Stromal cell of bone marrow (primary cell): ENCODE results near the gene GPR37L1.
A peak's percentile ranks its signal among the peaks of the same experiment; 100 is the strongest.
"Not testable (repeated sequence)": the region's sequence is repeated elsewhere in the genome, so short reads cannot be mapped to it uniquely, and the experiment has no call there.

Experiments used
- DNase-seq: peaks from one replicate; pipeline ENCODE4 v3.0.0-alpha.2; 2012; ENCODE audit warnings: low read depth

The GPR37L1 gene

GRCh38 chr1:202154766-202155477, 32.2 kb downstream of the GPR37L1 start:
- peak; percentile 51 for DNase-seq

GRCh38 chr1:202155478-202156021, 32.8 kb downstream of the GPR37L1 start:
- DNase-seq, result no peak

DNA sequence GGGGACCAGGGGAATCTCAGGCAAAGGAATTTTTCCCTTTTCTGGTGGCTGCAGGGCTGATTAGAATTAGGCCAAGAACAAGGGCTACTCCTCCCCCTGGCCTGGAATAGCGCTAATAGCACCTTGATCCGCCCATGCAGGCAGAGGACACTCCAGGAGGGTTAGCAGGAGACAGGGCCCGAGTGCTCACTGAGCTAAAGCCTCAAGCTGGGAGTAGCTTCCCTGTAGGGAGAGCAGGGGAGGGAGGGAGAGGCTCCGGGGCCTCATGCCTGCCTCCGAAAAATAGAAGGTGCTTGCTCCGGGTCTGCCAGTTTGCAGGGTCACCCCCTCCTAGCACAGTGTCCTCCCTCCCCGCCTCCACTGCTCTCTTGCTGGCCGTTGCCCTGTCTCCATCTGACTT, 33.9 kb downstream of the GPR37L1 start:
- no peak for DNase-seq

GRCh38 chr1:202157945-202158344, 35.2 kb downstream of the GPR37L1 start:
- DNase-seq, result no peak

DNA sequence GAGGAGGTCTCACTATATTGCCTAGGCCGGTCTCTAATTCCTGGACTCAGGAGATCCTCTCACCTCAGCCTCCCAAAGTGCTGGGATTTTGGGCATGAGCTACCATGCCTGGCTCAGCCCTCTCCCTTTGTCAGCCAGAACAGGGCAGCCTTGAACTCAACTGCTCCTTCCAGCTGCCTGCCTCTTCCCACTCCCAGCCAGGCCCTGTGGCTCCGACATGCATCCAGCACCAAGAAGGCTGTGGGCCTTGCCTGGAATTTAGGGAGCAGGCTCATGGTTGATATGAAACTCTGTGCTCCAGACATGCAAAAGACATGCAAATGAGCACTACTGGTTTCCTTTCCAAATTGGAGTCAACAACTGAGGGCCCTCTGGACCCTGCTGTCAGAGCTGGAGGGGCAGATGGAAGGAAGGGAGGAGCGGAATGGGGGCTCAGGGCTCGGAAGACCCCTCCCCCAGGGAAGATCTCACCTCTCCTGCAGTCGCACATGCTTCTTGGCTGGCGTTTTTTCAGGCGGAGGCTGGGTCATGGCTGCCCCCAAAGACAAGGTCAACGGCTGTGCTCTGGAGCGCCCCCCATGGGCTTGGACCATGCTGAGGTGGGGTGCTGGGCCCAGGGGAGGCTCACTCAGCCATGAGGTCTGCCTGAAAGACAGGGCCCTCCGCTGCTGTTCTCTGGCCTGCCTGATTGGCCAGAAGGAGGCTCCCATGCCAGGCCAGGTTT, 36.3 kb downstream of the GPR37L1 start:
- DNase-seq, result no peak

- no peak for DNase-seq
Observed at GRCh38 chr1:202159534-202160371, 37.0 kb downstream of the GPR37L1 start.

DNA sequence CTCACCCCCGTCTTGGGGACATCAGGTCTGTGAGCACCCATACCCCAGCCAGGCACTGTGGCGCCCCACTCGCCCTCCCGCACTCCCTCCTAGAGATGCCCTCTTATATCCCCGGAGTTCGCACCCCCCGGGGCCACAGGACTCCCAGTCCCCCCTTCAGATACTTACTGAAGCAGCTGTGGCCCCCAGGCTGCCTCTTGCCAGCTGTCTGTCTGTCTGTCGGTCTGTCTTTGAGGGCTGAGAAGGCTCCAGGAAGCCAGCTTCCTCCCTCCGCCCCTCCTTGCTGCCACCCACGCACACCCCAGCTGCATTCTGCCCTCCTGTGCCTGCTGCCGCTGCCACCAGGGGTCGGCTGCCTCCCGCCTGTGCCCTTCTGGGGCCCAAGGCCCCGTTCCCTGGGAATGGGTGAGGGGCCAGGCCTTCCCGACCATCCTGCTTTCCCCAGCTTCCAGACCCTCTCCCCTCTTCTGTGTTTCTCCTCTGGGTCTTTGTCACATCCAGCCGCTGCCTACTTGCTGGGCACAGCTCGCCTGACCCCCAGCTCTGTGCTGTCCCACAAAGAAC, 37.7 kb downstream of the GPR37L1 start, which contains the start of gene PTPN7:
TSS of gene PTPN7 (minus strand) at position 226 of the 564 bp plus-strand sequence. CDS start 1,200 bp downstream, outside the sequence.
- DNase-seq, result no peak

DNA sequence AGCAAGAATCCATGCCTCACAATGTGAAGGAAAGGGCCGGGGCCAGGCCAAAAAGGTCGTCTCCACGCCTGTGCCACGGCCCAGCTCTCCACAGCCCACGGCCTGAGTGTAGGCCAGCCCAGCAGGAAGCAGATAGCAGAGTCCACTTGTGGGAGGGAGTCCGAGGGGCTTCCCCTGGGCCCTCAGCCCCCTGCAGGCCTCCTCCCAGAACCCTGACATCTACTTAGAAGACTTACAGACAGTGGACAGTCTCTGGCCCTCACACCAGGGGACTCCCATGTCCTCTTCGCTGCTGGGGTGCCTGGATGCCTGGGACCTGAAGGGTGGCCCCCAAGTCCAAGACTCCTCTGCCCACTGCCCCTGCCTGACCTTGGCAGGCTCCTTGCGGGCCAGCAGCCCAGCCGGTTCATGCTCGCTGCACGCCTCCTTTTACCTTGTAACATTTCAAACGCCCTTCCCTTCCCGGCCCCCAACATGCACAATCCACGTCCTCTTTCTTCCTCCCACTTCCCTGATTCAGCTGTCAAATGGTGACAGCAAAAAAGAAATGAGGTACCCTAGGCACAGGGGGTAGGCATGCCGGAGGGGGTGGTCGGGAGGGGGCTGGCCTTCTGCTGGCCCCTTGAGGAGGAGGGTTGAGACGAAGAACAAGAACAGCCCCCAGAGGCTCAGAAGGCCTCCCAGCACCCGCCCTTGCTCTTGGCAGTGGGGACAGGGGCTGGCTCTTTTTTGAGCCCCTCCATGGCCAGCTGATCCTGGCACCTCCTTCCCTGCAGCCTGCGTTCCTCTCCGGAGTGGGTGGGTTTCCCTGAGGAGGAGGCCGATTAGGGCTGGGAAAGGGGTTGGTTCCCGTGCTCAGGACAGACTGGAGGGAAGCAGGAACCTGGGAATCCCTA, 38.7 kb downstream of the GPR37L1 start:
- DNase-seq, result no peak

DNA sequence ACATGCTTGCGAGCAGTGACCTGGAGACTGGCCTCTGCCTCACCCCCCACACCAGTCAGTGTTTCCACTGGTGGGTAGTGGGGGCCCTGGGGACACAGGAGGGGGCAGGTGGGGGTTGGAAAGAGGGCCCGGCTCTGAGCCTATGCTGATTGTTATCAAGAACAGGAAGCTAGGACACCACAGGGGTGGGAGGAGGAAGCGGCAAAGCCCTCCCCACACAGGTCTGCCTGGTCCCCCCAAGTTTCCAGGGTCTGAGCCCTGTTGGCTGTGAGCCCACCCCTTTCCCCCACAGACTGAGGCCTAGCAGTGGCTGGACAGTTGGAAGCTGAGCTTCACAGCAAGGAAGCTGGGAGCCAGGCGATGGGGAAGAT, 39.3 kb downstream of the GPR37L1 start:
- no peak for DNase-seq

DNA sequence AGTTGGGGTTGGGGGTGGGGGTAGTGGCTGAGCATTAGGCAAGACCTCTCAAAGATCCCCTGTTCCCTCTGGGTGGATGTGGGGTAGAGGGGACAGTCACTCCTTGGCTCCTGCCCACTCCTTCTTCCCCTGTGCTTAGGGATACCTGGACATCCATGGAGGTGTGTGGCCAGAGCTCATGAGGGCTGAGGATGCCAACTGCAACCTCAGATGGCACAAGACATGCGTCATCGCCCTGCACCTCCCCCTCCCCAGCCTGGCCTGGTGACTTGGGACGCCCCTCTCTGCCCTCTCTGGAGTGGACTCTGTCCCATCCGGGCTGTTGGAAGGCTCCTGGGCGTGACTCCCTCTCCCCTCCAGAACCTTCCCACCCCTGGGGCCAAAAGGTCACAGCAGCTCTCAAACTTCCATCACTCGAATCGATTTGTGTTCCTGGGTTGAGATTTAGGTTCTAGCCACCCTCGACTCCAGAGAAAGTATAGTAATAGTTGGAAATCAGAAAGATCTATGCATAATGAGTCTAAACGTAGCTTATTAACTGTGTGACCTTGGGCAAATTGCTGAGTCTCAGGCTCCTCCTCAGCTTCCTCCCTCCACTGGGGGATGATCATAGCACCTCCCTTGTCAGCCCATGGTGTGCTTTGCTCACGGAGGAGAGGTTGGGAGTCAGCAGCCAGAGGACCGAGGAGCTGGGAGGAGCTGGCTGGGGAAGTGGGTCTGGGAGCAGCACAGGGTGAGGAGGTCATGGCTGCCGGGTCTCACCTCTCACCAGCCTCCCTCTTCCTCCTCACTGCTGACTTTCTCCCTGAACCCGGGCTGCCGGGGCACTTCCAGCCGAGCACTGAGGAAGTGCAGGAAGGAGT, 39.9 kb downstream of the GPR37L1 start:
- no peak for DNase-seq

DNA sequence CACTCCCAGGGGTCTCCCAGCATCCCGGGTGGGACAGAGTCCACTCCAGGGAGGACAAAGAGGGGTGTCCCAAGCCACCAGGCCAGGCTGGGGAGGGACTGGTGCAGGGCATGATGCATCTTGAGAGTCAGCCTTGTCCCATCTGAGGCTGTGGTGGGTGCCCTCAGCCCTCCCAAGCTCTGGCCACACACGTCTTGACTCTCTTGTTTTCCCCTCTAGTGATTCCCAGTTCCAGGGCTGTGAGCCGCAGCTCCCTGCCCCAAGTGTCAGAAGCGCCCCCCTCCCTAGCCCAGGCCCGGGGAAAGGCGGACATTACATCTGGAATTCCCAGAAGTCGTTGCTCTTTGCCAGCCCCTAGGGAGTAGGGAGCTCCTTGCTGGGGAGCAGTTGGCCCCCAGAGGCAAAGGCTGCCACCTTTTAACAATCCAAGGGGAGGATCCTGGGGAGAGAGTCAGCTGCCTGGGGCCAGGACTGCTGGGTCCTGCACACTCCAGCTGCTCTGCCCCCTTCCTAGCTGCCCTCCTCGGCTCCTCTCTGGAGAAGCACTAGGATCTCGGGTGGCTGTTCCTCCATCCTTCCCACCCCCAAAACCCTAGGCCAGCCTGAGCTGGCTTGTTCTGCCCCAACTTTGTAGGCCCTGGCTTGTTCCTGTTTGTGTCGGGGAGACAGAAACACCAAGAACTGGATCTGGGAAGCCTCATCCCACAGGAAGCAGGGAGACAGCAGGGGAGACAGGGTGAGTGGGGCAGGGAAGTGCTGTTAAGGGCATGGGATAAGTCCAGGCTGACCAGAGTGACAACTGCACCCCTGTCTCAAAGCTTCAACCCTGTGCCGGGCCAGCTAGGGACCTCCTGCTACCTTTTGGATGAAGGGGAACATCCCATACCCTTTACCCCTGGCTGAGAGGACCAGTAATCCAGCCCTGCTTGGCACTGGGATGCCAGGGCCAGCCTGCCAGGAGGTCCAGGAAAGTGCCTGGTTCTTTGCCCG, 40.9 kb downstream of the GPR37L1 start:
- DNase-seq, result no peak

DNA sequence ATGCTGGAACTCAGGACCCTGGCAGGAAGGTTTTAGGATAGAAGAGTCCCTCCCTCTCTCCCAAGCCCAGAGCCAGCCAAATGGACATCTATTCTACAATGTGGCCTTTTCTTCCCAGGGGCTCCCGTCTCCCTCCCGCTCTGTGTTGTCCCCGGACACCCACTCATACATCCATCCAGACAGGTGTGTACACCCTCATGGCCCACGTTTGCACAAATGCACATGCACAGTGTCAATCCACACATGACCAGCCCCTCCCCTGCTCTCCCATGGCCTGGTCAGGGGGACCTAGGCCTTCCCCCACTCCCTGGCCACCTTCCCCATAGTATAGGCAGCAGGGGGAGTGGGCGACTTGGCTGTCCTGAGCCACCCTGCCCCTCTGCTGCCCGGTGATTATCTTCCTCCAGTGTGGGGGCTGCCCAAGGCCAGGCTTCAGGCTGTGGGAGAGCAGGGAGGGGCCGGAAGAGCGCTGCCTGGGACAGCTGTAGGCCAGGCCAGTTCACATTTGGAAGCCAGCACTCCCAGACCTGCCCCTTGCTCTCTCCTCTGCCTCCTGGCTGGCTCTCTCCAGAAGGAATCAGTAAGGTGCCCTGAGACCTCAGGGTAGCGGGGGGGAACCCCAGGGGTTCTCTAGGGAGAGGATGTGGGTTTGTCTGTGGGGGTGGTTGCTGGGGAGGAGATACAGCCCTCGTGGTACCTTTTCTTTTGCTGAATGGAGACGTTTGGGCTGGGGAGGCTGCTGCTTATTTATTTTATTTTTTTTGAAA, 41.7 kb downstream of the GPR37L1 start:
- DNase-seq, result no peak

- DNase-seq, result no peak
Observed at GRCh38 chr1:202165267-202165941, 42.7 kb downstream of the GPR37L1 start.

DNA sequence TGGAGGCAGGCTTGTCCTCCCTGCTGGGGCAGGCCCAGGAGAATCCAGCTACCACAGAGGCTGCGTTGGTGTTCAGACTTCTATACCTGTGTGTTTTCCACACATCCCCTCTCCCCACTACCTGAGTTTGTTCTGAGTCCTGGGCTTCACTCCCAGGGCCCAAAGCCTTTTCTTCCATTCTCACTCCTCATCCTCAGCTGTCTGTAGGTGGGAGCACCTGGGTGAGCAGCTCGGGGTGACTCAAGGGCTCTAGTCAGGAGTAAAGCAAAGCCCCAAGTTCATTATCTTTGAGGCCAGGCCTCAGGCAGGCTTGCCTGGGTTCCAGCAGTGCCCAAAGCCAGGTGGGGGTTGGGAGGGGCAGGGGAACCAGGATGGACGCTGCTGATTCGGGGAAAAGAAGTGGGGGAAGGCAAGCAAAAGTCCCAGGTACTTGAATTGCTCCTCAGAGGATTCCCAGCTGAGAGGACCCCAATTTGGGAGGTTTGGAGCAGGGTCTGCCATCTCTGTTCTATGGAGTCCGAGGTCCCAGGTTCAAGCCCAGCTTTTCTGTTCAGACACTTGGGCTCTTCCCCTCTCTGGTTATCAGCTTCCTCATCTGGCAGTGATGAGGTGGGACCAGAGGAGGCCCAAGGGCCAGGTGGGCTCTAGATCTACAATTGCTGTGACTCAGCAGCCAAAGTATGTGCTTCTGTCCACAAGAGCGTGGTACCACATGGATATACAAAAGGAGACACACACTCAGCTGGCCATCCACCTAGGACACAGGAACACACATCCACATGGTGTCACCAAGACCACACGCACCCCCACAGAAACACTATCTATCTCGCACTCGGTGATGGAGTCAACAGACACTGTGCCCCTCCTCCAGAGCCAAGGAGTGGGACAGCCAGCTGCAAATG, 43.5 kb downstream of the GPR37L1 start:
- no peak for DNase-seq

GRCh38 chr1:202167054-202167453, 44.3 kb downstream of the GPR37L1 start:
- DNase-seq, result not testable (repeated sequence)

DNA sequence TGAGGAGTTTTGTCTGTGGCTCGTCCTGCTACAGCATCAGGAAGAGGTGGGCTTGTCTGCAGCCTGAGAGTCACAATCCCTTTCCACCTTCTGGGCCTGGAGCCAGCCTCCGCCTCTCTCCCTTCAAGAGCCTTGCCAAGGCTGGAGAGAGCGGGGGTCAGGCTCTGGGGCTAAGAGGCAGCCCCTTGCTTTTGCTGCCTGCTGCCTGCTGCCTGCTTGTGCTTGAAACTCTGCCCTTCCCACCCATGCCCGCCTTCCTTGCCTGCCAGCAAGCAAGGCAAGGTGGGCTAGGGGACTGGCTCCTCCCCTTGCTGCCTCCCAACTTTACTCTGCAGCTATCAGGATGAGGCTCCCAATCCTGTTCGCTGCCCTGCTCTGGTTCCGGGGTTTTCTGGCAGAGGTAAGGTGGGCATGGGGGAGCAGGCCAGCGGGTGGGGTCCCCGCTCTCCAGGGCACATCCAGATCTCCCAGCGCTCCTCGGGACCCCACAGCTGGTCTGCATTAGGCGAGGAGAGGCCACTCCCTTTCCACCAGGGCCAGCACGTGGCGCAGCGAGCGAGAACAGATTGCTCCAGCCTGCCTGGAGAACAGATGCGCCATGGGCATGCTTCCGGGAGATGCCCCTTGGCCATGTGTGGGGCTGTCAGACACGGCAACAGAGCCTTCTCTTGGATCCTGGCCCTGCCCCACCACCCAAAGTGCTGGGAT, 45.1 kb downstream of the GPR37L1 start:
- no peak for DNase-seq
